ENCODE results near the gene KLF3.

KLF3 gene

DNA sequence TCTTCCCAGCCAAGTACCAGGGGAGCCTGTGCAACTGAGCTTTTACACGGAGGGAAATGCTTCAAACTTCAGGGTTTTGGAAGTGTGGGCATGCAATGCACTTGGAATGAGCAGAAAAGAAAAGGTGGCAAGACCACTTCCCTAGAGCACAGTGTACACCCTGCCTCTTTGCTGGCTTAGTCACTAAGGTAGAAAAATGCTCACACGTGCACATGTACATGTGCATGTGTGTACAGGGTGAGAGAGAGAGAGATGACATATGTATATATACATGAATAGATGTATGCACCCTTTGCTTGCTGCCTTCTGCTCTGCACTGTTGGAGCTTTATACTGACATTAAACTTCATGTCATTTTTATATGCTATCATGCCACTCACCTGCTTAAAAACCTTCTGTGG is 7.9 kb upstream of the KLF3 start:
- no peak for DNase-seq

GRCh38 chr4:38659346-38659745 is 4.7 kb upstream of the KLF3 start:
- no peak for DNase-seq

DNA sequence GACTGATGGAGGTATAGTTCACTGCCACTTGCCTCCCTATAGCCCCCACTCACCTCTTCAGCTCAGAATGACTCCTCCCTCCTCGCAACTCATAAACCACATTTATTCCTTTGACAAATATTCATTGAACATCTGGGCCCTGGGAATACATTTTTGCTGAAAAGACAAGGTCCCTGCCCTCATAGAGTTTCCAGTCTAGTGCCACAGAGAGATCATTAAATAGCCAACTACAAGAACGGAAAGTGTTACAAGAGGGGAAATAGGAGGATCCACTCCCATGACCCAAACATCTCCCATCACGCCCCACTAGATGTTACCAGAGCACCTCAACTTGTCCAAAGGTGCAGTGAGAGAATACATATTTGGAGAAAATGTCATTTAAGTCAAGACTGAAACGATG is 3.2 kb upstream of the KLF3 start:
- DNase-seq: no peak

DNA sequence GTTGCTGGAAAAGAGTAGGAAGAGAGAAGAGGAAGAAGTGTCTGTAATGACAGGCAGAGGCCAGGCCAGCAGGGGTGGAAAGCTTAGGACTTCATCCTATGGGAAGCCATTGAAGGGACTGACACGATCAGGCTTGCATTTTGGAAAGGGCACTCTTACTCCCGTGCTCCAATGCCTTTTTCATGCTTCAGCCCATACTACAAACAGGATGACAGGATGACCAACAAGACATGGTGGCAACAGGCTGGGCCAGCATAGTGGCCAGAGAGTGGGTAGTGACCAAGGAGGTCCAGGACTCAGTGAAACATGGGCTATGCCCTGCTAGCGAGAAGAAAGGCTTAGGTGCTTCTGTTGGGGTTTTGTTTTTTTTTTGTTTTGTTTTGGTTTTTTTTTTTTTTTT is 2.6 kb upstream of the KLF3 start:
- DNase-seq: no peak

DNA sequence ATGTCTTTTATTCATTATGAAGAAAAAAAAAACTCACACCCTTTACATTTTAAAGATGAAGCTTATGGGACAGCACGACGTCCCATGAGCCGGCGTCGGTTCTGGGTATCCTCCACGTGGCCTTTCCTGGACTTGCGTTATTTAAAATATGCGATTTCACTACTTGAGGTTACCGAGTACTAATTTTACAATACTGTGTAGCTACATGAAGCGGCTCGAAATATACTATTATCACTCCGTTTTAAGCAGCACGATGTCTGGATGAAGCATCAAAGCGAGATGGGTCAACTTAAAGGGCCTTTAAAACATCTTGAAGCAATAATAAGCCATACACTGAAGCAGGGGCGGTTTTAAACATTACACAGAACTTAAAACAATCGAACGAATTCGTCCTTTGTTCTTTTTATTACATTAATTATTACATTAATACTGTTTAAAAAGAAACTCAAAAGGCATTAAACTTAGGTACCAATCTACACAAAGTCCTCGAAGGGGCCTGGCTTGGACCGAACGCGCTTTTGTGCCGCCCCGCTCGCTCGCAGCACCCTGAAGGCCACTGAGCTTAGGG is 1.4 kb upstream of the KLF3 start:
- DNase-seq: peak; percentile 40

DNA sequence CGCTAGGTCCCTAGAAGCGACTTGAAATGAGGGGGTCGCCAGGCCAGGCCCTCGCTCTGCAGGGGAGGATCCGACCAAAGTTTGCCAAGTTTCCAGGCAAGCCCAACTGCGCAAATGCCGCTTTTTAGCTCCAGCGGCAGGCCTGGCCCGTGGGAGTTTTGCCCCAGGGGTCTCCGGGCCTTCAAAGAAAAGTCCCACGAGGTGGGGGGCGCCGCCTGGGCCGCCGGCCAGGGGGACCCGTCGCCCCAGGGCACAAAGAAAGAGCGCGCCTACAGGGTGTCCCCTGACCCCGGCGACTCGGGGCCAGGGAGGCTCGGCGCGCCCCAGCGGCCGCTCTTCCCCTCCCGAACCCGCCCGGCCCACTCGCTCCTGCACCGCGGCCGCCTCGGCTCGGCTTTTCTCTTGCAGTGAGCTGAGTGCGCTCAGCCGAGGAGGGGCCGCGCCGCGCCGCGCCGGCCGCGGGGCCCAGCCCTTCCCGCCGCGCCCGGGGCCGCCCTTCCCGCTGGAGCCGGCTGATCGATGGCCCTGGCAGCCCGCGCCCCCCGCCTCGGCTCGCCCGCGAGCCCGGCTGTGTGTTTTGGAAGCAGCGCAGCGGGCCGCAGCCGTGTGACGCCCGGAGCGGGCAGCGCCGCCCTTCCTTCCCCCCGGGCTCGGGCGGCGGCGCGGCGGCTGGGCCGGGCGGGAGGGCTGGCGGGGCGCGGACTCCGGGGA is 754 bp upstream of the KLF3 start:
- DNase-seq: peak; percentile 53

DNA sequence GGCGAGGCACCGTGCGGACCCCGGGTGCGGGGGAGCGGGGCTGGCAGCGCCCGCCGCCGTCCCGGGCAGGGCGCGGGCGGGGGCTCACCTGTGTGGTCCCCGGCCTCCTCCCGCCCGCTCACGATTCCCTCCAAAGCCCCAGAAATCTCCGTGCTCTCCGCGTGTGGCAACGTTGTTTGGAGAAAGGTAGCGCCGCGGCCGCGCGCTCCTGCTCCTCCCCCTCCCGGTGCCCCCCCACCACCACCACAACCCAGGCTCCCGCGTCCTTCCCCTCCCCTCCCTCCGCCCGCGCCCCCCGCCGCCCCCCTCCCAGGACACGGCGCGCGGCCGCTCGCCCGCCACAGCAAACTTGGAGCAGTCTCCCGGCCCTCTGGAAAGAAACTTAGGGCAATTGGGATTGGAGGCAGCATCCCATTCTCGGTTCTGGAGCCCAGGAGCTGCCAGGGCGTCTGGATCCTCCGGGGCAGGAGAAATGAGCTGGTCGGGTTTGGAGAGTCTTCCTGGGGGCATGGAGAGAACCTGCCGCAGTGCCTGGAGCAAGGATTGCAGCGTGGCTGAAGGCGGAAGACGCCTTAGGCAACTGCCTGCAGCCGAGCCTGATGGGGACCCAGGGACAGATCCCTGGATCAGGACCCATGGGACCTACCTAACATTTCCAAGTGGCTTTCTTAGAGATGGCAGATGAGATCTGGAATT is 855 bp downstream of the KLF3 start:
- DNase-seq: peak; percentile 57

DNA sequence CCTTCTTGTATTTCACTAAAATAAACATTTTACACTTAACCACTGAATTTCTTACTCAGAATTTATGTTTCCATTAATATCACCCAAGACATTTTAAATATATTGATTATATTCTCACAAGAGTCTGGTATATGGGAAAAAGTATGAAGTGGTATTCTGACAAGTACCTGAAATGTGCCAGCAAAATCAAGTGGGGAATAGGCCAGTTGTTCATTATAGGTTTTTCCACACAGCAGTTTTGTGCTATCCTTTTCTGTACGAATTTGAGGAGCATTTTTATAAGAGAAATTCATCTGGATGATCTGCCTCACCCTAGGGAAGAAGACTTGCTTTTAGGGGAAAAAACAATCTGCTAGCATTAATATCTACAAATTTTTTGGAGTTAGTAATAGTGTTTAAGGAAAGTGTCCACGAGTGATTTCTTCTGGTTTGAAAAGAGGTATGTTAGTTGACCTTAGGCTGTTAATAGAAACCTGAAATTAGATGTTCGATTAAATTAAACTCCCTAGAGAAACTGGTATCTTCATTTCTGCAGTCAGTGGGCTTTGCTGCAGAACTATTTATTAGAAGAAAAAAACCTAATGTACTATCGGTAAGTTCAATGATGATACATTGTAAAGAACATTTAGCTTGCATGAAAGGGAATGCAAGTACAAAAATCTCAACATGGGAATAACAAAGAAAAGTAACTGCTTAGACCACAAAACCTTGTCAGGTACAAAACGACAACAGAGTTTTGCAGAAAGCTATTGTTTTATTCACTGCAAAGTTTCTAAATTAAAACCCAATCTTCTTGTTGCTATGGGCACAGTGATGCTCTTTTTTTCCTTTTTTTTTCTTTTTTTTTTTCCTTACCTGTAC is 1.8 kb downstream of the KLF3 start:
- DNase-seq: no peak

GRCh38 chr4:38666766-38667084 is 2.7 kb downstream of the KLF3 start:
- DNase-seq: peak; percentile 19

- DNase-seq: peak; percentile 98
Observed at GRCh38 chr4:38667085-38667893, 3.3 kb downstream of the KLF3 start.

DNA sequence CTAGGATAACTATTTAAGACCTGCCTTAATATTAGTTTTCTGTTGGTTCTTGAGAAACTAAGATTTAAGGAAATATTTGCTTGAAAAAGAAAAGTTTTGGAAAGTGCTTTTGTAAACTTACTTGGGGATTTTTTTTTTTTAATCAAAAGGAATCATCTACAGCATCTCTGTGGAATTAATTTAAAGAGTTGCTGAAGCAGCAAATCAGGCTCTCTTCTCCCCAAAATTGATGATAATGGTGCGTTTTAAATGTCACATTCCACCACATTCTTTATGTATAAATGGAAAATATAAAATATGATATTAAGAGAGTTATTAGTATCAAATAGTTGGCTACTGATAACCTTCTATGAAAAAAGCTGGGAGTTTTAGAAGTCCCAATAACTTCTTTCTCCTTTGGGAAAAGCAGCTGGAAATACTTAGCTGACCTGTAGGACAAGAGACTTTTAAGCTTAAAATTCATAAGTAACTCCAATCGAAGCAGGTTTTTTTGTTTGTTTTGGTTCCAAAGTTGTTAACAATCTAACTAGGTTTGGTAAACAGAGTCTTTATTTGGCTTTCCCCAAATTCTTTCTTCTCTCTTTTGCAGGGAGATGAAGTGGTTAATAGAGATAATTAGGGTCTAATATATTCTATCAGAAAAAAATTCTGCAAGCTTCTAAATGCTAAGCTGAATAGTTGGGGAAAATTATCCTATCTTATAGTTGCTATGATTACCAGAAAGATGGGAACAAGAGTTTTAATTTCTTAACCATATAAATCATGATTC is 4.4 kb downstream of the KLF3 start:
- DNase-seq: no peak

- no peak for DNase-seq
Observed at GRCh38 chr4:38669208-38669607, 5.2 kb downstream of the KLF3 start.

DNA sequence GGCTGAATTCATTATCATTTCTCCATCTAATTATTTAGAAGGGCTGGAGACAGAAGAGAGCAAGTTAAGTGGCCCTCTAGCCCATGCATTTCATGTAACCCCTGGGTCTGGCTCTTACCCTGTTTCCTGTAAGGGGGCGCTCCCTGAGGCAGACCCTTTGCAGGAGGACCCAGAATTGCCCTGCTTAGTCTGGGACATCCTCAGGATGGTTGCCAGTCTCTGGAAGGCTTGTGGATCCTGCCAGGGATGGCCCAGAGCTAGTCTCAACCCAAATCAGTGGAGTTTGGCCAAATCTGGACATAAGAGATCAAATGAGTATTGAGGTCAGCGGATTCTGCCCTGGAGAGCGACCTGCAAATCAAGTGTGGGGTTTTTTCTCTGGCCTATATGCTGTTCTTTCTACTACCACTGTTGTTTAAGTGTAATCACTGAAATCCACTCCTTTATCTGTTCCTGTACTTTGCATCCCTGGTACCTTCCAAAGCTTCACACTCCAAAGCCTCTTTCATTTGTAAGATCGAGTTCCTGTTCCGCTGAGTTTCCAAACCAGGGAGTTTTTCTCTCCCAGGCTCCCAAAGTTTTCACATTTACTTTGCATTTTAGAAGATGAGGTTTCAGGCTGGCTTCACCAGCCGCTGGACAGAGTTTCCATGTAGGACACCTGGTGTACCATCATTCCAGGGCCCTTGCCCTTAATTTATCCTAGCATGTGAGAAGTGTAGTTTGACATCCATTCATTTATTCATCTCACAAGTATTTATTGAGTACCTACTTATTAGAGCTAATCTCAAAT is 6.3 kb downstream of the KLF3 start:
- no peak for DNase-seq

DNA sequence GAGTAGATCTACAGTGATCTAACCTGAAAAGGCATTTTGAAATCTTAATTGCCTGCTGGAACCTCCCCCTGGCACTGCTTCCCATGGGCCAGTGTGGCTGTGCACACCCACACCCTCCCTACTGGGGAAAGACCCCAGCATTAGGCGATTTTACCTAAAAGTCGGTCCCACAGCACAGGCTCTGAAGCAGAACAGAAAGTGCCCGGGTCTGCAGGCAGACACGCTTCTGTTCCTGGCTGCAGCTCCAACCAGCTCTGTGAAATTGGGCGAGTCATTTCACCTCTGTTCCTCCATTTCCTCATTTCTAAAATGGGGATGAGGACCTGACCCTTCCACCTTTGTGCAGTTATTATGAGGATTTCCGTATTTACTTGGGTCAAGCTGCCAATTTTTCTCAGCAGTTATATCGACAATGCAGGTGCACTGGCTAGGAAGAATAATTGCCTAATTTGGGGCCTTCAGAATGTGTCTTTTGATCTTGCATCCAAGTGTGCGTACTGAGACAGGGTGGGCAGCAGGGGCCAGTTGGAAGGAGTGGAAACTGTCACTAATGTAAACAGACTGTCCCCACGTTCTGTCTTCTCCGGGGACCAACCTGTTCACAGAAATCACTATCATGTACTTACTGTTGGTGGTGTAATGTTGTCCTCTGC is 7.1 kb downstream of the KLF3 start:
- no peak for DNase-seq

DNA sequence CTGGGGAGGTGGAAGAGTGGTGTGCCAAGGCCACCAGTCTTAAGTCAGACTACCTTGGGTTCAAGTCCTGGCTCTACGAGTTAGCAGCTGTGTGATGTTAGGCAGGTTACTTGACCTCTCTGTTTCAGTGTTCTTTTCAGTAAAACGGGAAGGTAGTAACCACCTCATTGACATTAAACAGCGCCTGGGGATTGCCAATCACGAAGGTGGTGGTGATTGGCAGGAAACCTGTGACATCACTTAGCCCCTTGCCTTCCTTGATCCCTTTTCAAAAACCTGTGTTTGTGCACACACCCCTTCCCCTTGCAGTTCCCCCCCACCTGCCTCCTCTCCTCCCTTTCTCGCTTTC is 7.6 kb downstream of the KLF3 start:
- no peak for DNase-seq

GRCh38 chr4:38672074-38672396 is 8.0 kb downstream of the KLF3 start:
- DNase-seq: no peak

- DNase-seq: no peak
Observed at GRCh38 chr4:38672397-38673129, 8.6 kb downstream of the KLF3 start.

DNA sequence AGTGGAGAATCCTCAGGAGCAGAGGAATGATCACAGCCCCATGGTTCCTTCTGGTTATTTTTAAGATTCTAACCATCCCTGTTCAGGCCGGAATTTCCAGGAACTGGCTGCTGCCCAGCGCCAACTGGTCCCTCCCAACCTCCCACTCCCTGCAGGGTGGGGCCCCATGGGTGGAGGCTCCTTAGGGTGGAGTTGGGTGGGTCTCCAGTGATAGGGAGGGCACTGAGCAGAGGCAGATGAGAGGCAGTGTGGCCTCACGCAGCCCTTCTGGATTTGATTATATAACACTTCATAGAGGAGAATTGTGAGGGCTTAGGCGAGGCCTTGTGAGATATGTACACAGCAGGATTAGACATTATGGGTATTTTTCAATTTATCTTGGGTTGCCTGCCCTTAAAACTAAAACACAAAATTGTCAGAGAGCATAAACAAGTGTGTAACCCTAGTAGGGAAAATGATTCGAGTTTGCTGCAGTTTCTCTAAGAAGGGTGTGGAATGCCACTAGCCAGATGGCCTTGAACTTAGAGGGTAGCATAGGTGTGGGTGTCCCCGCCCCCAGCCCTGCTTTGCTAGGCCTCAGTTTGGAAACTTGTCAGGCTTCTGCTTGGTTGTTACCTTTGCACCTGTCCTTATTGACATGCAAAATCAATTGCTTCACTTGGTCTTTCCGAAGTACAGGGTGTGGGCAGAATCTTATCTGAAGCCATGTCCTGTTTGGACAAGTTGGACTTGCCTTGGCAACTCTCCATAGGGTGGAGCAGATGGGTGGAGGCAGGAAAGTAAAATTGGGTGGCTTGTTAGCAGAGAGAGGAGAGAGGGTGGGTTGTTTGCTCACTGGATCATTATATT is 9.4 kb downstream of the KLF3 start:
- peak; percentile 35 for DNase-seq

All from fibroblast of skin of right biceps (primary cell).